HCT116 (cell line): ENCODE data around the gene S1PR3. TPM values are rescaled to one million over a fixed set of nuclear protein-coding genes. Genes with fewer than 3 reads are reported as not detected.

ENCODE experiments used
- ATAC-seq: fragments of 200-7000 bp; cut with Tn5 transposase; 2 replicates; pipeline ENCODE4 v1.9.1; 2020; ENCODE audit warnings: mild to moderate bottlenecking, moderate library complexity
- BruUV-seq: library from RNA; stranded (reverse); fragments of 400-500 nt; replicated peaks from 2 replicates; lab custom pipeline; 2021; lab: Mats Ljungman, UMichigan
- CTCF ChIA-PET: fragments of 300-600 bp; sonication (Branson Sonifier 250); formaldehyde crosslinking; loops from one replicate; lab custom pipeline; 2021; ENCODE audit warnings: antibody characterized with exemption; lab: Charles Lee
- POLR2A ChIA-PET: fragments of 300-600, 350-600 bp; sonication (Branson Sonifier 250); formaldehyde crosslinking; loops from one replicate; lab custom pipeline; 2021; ENCODE audit warnings: antibody characterized with exemption; lab: Charles Lee
- RAD21 ChIA-PET, 2 experiments: fragments of 300-600 bp; sonication (Branson Sonifier 250); formaldehyde crosslinking; loops; one replicate each; lab custom pipeline; 2023; ENCODE audit warnings: low total read pairs in 2 of 2; ENCODE audit not compliant: uncharacterized antibody in 2 of 2, unreplicated experiment in 2 of 2, low non-redundant PET in 1 of 2; lab: Charles Lee
- DNase-seq: peaks from one replicate; pipeline ENCODE4 v3.0.0-alpha.2; 2010; ENCODE audit warnings: low read depth, low spot score
- H2AFZ ChIP-seq: fragments of 200-600 bp; shearing (Covaris generic), sonication (generic); 2 replicates; pipeline ENCODE4 v1.6.1; 2017; ENCODE audit warnings: low read depth, mixed run types, mixed read lengths, antibody characterized with exemption, low read length; ENCODE audit not compliant: poor library complexity, severe bottlenecking
- H3K27ac ChIP-seq: 2 replicates; pipeline ENCODE4 v1.5.1; 2012; ENCODE audit warnings: low read depth, low read length
- H3K27me3 ChIP-seq: fragments of 200-600 bp; sonication (generic); 2 replicates; pipeline ENCODE4 v1.6.1; 2016; ENCODE audit warnings: mixed run types, low read length, mixed read lengths; ENCODE audit not compliant: insufficient read depth
- H3K36me3 ChIP-seq, 2 experiments: fragments of 200-500 bp in 1 of 2; fragments of 200-600 bp in 1 of 2; sonication (Bioruptor generic) in 1 of 2; sonication (generic) in 1 of 2; 2 replicates each; pipeline versions ENCODE4 v1.5.1 to v1.6.1; 2014 to 2016; ENCODE audit warnings: low read length in 2 of 2, inconsistent platforms in 1 of 2, mixed read lengths in 1 of 2, mixed run types in 1 of 2; ENCODE audit not compliant: insufficient read depth in 2 of 2, control insufficient read depth in 1 of 2
- H3K4me1 ChIP-seq, 2 experiments: fragments of 200-600 bp in 1 of 2; sonication (generic) in 1 of 2; 2 replicates each; pipeline versions ENCODE4 v1.5.1 to v1.6.1; 2012 to 2017; ENCODE audit warnings: low read length in 2 of 2, inconsistent platforms in 1 of 2, mild to moderate bottlenecking in 1 of 2, mixed read lengths in 1 of 2, mixed run types in 1 of 2, moderate library complexity in 1 of 2; ENCODE audit not compliant: insufficient read depth in 2 of 2, control insufficient read depth in 1 of 2
- H3K4me2 ChIP-seq: fragments of 200-600 bp; sonication (generic); 2 replicates; pipeline ENCODE4 v1.6.1; 2017; ENCODE audit warnings: mixed run types, low read length, mixed read lengths
- H3K4me3 ChIP-seq, 2 experiments: fragments of 200-600 bp in 1 of 2; sonication (generic) in 1 of 2; replicated peaks in 1 of 2; 2 replicates each; pipeline ENCODE4 v1.5.1; 2011 to 2016; ENCODE audit warnings: low read length in 2 of 2, control low read depth in 1 of 2, low read depth in 1 of 2, mild to moderate bottlenecking in 1 of 2, mixed read lengths in 1 of 2, mixed run types in 1 of 2
- H3K79me2 ChIP-seq: fragments of 200-600 bp; sonication (generic); 2 replicates; pipeline ENCODE4 v1.6.1; 2017; ENCODE audit warnings: mild to moderate bottlenecking, mixed run types, low read length, moderate library complexity, mixed read lengths; ENCODE audit not compliant: insufficient read depth
- H3K9ac ChIP-seq: fragments of 200-600 bp; sonication (generic); 2 replicates; pipeline ENCODE4 v1.6.1; 2016; ENCODE audit warnings: low read length, mixed read lengths
- H3K9me2 ChIP-seq: fragments of 200-600 bp; sonication (generic), shearing (Covaris generic); 2 replicates; pipeline ENCODE4 v1.6.1; 2017; ENCODE audit warnings: mixed run types, mild to moderate bottlenecking, moderate library complexity; ENCODE audit not compliant: insufficient read depth
- H3K9me3 ChIP-seq, 2 experiments: fragments of 200-500 bp in 1 of 2; fragments of 200-600 bp in 1 of 2; sonication (Bioruptor generic) in 1 of 2; sonication (generic) in 1 of 2; 2 replicates each; pipeline ENCODE4 v1.6.1; 2014 to 2017; ENCODE audit warnings: low read length in 2 of 2, mixed read lengths in 2 of 2, inconsistent platforms in 1 of 2, low read depth in 1 of 2, mild to moderate bottlenecking in 1 of 2, mixed run types in 1 of 2, moderate library complexity in 1 of 2; ENCODE audit not compliant: control insufficient read depth in 1 of 2, insufficient read depth in 1 of 2
- H4K20me1 ChIP-seq: fragments of 200-600 bp; sonication (generic), shearing (Covaris generic); 2 replicates; pipeline ENCODE4 v1.6.1; 2017; ENCODE audit warnings: mixed run types, mild to moderate bottlenecking, moderate library complexity; ENCODE audit not compliant: insufficient read depth
- ATF3 ChIP-seq: IDR thresholded peaks from 2 replicates; pipeline ENCODE4 v1.6.1; 2012
- CBX3 ChIP-seq: IDR thresholded peaks from 2 replicates; pipeline ENCODE4 v1.6.1; 2012; ENCODE audit warnings: low read depth
- CEBPB ChIP-seq: IDR thresholded peaks from 2 replicates; pipeline ENCODE4 v1.6.1; 2012; ENCODE audit warnings: low read depth
- EGR1 ChIP-seq: IDR thresholded peaks from 2 replicates; pipeline ENCODE4 v1.6.1; 2012; ENCODE audit warnings: low read depth
- ELF1 ChIP-seq: IDR thresholded peaks from 2 replicates; pipeline ENCODE4 v1.6.1; 2012; ENCODE audit warnings: low read depth, borderline replicate concordance
- EZH2phosphoT487 ChIP-seq: fragments of 200-600 bp; IDR thresholded peaks from 2 replicates; pipeline ENCODE4 v1.6.1; 2018; ENCODE audit warnings: antibody characterized with exemption, borderline replicate concordance
- JUND ChIP-seq: IDR thresholded peaks from 2 replicates; pipeline ENCODE4 v1.6.1; 2012
- MAX ChIP-seq: IDR thresholded peaks from 2 replicates; pipeline ENCODE4 v1.6.1; 2012
- POLR2A ChIP-seq: IDR thresholded peaks from 2 replicates; pipeline ENCODE4 v1.7.0; 2011; ENCODE audit warnings: borderline replicate concordance; ENCODE audit not compliant: insufficient read depth, insufficient read length; ENCODE audit errors: extremely low read depth
- REST ChIP-seq: IDR thresholded peaks from 2 replicates; pipeline ENCODE4 v1.6.1; 2012; ENCODE audit warnings: low read depth
- SIN3A ChIP-seq: IDR thresholded peaks from 2 replicates; pipeline ENCODE4 v1.6.1; 2012; ENCODE audit warnings: low read depth
- SP1 ChIP-seq: IDR thresholded peaks from 2 replicates; pipeline ENCODE4 v1.6.1; 2012; ENCODE audit warnings: low read depth
- SRF ChIP-seq: IDR thresholded peaks from 2 replicates; pipeline ENCODE4 v1.6.1; 2012; ENCODE audit warnings: low read depth
- intact Hi-C: fragments of 100-400 bp; cut with micrococcal nuclease; formaldehyde crosslinking; loops from 2 replicates; pipeline ENCODE4 v1.10.0; 2022
- total RNA-seq: library from RNA; stranded (reverse); gene quantifications from one replicate; pipeline ENCODE4 v1.2.1, GENCODE V29; 2021; ENCODE audit not compliant: unreplicated experiment

The S1PR3 gene
- total RNA-seq, 1 experiment from 2014 or later = 0.07 TPM

- intact Hi-C loops = no loop called here
- no peak overlapping the region for H3K4me2 ChIP-seq
- ChIA-PET RAD21 (no interaction called here), CTCF (no interaction called here), POLR2A (no interaction called here)
- no peaks in the 10 kb centered on the region for H3K36me3 ChIP-seq
- H3K9me2 ChIP-seq = no peaks in the 10 kb centered on the region
- no peak for ATAC-seq
- no TSS peak for BruUV-seq
- no peak overlapping the region for H3K4me3 ChIP-seq
- H3K27ac ChIP-seq = no peak overlapping the region
- no peaks in the 10 kb centered on the region for H3K27me3 ChIP-seq
- H3K4me1 ChIP-seq = peaks cover 0 to 7% of the 10 kb centered on the region in 2 experiments; a peak in 1 of 4 replicates
- no peak for DNase-seq
- TF ChIP-seq CEBPB (no peak), ATF3 (no peak), ELF1 (no peak), EZH2phosphoT487 (no peak), EGR1 (no peak), SP1 (no peak), MAX (no peak), CBX3 (no peak)
- TF ChIP-seq, all 23 proteins: peak for 0
- no peaks in the 10 kb centered on the region for H4K20me1 ChIP-seq
- H2AFZ ChIP-seq = no peak overlapping the region
- no peaks in the 10 kb centered on the region for H3K79me2 ChIP-seq
- no peak overlapping the region for H3K9ac ChIP-seq
- H3K9me3 ChIP-seq = no peaks in the 10 kb centered on the region
Observed at GRCh38 chr9:88996046-88996920, 5.0 kb downstream of the S1PR3 start.

GRCh38 chr9:88996921-88997235 is 5.6 kb downstream of the S1PR3 start:
- DNase-seq (no peak), ATAC-seq (no peak)
- no peaks in the 10 kb centered on the region for H3K79me2 ChIP-seq
- no peaks in the 10 kb centered on the region for H3K36me3 ChIP-seq
- no peaks in the 10 kb centered on the region for H3K9me3 ChIP-seq
- H3K4me1 ChIP-seq = peaks cover 0 to 8% of the 10 kb centered on the region in 2 experiments; a peak in 1 of 4 replicates
- H4K20me1 ChIP-seq = no peaks in the 10 kb centered on the region
- ChIA-PET POLR2A (no interaction called here), RAD21 (no interaction called here), CTCF (no interaction called here)
- no peak overlapping the region for H2AFZ ChIP-seq
- intact Hi-C loops = no loop called here
- BruUV-seq = no TSS peak
- H3K9ac ChIP-seq = no peak overlapping the region
- TF ChIP-seq POLR2A (no peak), MAX (no peak), CBX3 (no peak), EZH2phosphoT487 (no peak), SP1 (no peak), CEBPB (no peak), SIN3A (no peak), EGR1 (no peak), REST (no peak), ATF3 (no peak), SRF (no peak), JUND (no peak)
- H3K4me2 ChIP-seq = no peak overlapping the region
- H3K27ac ChIP-seq = no peak overlapping the region
- no peak overlapping the region for H3K4me3 ChIP-seq
- H3K9me2 ChIP-seq = no peaks in the 10 kb centered on the region
- no peaks in the 10 kb centered on the region for H3K27me3 ChIP-seq
